Limb (tissue), 2 donors: ENCODE measurements around the gene VRK1.
"Not testable (repeated sequence)": the region's sequence is repeated elsewhere in the genome, so short reads cannot be mapped to it uniquely, and the experiment has no call there.

Experiments
- DNase-seq, 2 donors: peaks; one replicate each; pipeline ENCODE4 v3.0.0-alpha.2; 2016; ENCODE audit errors: extremely low spot score in 2 of 2

The VRK1 gene

DNA sequence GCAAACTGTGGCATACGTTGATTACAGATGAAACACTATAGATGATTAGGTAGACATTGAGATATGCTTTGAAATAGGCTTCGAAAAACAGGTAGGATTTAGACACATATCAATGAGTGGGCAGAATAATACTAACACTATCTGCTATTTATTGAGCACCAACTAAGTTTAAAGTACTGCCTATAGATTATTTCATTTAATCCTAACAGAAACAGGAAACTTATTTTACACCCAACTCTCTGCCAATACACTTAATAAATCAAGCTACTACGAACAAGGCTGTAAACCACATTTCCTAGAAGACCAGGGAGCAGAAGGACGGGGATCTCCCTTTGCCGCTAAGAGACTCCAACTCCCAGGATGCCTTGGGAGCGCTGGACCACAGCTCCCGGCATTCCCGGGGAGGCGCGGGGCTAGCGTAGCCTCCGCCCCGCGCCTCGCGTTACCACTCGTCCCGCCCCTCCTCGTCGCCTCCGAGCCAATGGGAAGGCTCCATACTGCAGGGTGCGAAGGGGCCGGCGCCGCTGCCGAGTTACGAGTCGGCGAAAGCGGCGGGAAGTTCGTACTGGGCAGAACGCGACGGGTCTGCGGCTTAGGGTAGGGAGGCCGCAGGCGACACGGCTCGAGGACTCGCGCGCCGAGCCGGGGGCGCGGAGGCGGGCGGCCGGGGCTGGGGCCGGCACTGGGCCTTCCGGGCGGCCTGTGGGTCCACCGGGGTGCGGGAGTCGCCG lies at the start of gene VRK1:
VRK1 (plus strand) TSS at position 532 of the 731 bp plus-strand sequence. CDS start 36,090 bp downstream, outside the sequence.
- DNase-seq = peak; percentile 98 to 99

- no peak for DNase-seq
These were observed 49.6 kb upstream of the VRK1 start for GRCh38 chr14:96747608-96748007.

DNA sequence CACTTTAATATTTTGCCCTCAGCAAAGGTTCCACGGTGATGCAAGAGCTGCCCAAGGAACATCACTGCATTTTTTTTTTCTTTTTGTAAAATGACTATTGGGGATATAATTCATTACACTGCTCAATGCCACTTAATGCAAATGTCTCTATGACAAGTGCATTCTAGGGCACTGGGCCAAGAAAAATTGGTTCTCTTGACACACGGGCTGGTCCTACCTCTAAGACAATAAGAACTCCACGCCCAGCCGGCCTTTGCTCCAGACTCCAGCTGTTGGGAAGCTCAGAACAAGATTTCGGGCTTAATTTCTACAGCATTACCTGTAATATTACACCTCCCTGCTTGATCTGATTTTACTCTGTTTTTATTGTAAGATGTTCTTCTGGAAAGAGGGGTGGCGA lies 48.8 kb upstream of the VRK1 start:
- DNase-seq = no peak

- no peak for DNase-seq
These were observed 45.7 kb upstream of the VRK1 start for GRCh38 chr14:96751505-96751904.

GRCh38 chr14:96752125-96752524 lies 45.1 kb upstream of the VRK1 start:
- no peak for DNase-seq

DNA sequence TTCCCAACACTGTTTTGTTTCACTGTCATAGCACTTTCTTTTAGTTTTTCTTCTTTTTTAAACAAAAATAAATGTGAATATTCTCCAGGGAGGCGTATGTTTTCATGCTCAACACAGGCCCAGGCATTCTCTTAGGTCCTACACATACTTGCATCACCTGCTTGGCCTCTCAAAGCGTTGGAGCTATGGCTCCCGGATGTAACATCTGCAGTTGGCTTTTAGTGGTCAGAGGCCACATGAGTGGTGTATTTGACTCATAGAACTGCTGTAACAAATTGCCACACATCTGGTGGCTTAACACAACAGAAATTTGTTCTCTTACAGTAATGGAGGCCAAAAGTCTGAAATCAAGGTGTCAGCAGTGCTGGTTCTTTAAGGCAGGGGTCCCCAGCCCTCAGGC lies 44.6 kb upstream of the VRK1 start:
- DNase-seq = no peak

- no peak for DNase-seq
These were observed 42.9 kb upstream of the VRK1 start for GRCh38 chr14:96754162-96754844.

- no peak for DNase-seq
These were observed 42.4 kb upstream of the VRK1 start for GRCh38 chr14:96754845-96755184.

DNA sequence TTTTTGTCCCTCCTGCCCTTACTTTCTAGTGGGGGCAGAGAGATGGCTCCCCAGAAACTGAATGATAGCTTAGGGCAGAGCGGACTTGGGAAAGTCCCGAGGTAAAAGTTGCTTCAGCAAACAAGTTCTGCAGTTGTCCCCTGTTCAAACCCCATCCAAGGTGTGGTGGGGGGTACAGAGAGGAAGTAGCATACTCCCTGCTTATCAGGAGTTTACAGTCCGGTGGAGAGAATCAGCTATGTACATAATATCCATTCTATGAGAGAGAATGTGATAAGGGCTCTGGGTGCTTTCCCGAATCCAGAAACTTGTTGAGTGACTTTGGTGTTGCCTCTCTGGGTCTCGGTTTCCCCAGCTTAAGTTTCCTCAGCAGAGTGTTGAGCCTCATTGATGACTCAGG lies 40.4 kb upstream of the VRK1 start:
- no peak for DNase-seq

DNA sequence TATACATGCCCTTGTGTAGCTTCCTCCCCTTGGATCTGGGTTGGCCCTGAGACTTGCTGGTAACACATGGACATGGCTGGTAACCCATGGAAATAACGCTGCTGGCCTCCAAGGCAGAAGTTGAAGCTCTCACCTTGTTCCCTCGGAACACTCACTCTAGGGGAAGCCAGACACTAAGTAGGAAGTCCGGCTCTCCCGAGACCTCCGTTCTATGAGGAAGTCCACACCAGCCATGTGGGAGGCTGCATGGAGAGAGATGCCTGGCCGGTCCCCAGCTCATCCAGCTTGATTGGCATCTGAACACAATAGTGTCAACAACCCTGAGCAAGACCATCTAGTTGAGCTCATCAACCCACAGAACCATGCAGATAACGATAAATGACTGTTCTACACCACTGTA lies 39.7 kb upstream of the VRK1 start:
- no peak for DNase-seq

DNA sequence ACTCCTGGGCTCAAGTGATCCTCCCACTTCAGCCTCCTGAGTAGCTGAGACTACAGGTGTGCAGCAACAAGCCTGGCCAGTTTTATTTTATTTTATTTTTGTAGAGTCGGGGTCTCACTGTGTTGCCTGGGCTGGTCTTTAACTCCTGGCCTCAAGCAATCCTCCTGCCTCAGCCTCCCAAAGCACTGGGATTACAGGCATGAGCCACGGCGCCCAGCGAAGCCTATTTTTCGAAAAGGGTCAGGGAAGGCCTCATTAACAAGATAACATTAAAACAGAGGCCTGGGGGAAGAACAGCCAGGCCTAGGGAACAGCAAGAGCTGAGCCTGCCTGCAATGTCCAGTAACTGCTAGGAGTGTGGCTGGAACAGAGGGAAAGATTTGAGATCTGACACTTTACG lies 36.1 kb upstream of the VRK1 start:
- DNase-seq = no peak

- peak; percentile 43 to 60 for DNase-seq
These were observed 34.5 kb upstream of the VRK1 start for GRCh38 chr14:96762650-96763049.

DNA sequence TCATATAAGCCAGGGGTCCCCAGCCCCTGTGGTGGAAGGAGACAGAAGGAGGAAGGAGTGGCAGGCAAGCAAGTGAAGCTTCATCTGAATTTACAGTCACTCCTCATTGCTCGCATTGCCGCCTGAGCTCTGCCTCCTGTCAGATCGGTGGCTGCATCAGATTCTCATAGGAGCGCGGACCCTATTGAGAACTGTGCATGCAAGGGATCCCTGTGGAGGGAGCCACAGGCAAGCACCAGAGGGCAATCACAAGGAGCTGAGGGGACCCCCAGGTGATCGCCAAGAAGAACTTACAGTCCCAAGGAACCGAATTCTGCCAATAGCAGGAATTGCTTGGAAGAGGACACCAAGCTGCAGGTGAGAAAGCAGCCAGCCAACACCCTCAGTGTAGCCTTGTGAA lies 33.2 kb upstream of the VRK1 start:
- no peak for DNase-seq

GRCh38 chr14:96765205-96765604 lies 32.0 kb upstream of the VRK1 start:
- not testable (repeated sequence) for DNase-seq

DNA sequence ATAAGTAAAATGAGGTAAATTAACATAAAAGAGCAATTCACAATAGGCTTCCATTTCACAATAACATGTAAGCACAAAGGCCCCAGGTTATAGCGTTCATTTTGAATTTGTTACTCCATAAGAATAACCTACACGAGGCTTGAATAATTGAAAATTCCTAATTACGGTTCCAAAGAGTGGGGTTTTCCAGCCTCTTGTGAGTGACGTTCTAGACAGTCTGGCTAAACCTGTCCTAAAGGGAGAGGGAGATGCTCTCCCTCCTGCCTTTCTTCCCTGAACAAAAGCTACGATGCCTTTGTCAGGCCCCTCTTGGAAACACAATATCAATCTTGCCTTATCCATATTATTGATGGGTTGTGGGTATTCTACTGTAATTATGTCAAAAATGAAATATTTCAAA lies 24.3 kb upstream of the VRK1 start:
- DNase-seq = no peak

GRCh38 chr14:96776791-96777190 lies 20.4 kb upstream of the VRK1 start:
- DNase-seq = no peak

DNA sequence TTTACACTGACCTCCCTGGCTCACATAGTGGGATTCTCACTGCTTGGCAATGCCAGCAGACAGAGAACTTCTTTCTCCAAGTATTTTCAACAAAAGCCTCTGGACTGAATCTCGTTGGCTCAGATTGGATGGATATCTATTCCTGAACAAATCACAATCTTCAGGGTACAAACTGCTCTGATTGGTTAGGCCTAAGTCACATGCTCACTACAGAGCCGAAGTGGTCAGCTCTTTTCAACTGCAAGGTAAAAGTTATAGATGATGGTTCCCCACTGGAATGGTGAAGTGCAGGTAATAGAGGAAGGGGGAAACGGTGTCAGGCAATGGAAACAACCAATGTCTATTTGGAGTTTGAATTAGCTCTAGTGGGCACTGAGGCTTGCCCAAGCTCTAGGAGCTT lies 16.7 kb upstream of the VRK1 start:
- no peak for DNase-seq

DNA sequence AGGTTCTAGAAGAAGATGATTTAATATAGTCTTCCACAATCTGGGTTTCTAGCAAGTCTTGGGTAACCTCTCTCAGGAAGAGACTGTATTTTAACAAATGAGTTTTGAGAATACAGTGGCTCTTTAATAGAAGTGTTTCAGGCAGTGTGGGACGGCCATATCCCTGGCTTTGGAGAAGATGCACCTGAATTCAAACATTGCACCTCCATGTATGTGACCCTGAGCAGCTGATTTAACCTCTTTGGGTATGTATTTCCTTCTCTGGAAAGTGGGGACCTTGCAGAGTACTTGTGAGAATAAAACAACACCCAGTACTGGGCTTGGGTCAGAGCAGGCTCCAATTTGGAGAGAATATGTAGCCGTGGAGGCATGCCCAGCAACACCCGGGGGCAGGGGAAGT lies 15.8 kb upstream of the VRK1 start:
- DNase-seq = no peak

GRCh38 chr14:96782436-96782835 lies 14.7 kb upstream of the VRK1 start:
- DNase-seq = no peak

GRCh38 chr14:96783043-96783914 lies 13.9 kb upstream of the VRK1 start:
- DNase-seq = no peak

DNA sequence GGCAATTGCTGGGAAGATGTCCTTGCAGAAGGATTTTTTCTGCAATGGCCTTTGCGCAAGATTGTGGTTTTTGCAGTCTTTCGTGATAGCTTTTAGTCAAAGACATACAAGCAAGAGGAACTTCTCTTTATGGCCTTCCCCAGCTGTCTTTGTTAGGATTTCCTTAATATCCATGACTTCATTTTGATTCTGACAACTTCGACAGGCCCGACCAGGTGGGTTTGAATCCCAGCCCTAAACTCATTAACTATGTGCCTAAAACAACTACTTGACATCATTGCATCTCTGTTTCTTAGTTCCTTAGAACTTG lies 13.3 kb upstream of the VRK1 start:
- DNase-seq = no peak

GRCh38 chr14:96790186-96790585 lies 7.0 kb upstream of the VRK1 start:
- no peak for DNase-seq

GRCh38 chr14:96790706-96791105 lies 6.5 kb upstream of the VRK1 start:
- no peak for DNase-seq
